ENCODE results near the gene CLCNKB.

CLCNKB gene

GRCh38 chr1:16005597-16005996 lies 38.0 kb upstream of the CLCNKB start:
- no peak for DNase-seq (ENCODE audit: low spot score)
- in situ Hi-C loops (cut with MboI; ENCODE audit: low pct_unique_long_range_greater_than_20kb, low sequenced_read_pairs, unreplicated experiment), result no loop called here
- no peak for TF ChIP-seq CTCF (IDR thresholded peaks at IDR 0.05; ENCODE audit: extremely low read depth, insufficient read depth, missing control alignments)

- no peak for TF ChIP-seq CTCF (IDR thresholded peaks at IDR 0.05; ENCODE audit: extremely low read depth, insufficient read depth, missing control alignments)
- in situ Hi-C loops (cut with MboI; ENCODE audit: low pct_unique_long_range_greater_than_20kb, low sequenced_read_pairs, unreplicated experiment), result no loop called here
- DNase-seq (ENCODE audit: low spot score), result no peak
Measured at GRCh38 chr1:16006010-16006409, 37.6 kb upstream of the CLCNKB start.

- peak; percentile 43 for TF ChIP-seq CTCF (IDR thresholded peaks at IDR 0.05; ENCODE audit: extremely low read depth, insufficient read depth, missing control alignments)
- in situ Hi-C loops (cut with MboI; ENCODE audit: low pct_unique_long_range_greater_than_20kb, low sequenced_read_pairs, unreplicated experiment), result no loop called here
- DNase-seq (ENCODE audit: low spot score), result peak; percentile 67
Measured at GRCh38 chr1:16006552-16007485, 36.8 kb upstream of the CLCNKB start.

GRCh38 chr1:16007671-16008341 lies 35.8 kb upstream of the CLCNKB start:
- in situ Hi-C loops (cut with MboI; ENCODE audit: low pct_unique_long_range_greater_than_20kb, low sequenced_read_pairs, unreplicated experiment), result no loop called here
- no peak for DNase-seq (ENCODE audit: low spot score)
- TF ChIP-seq CTCF (IDR thresholded peaks at IDR 0.05; ENCODE audit: extremely low read depth, insufficient read depth, missing control alignments), result no peak

GRCh38 chr1:16009030-16009460 lies 34.5 kb upstream of the CLCNKB start:
- in situ Hi-C loops (cut with MboI; ENCODE audit: low pct_unique_long_range_greater_than_20kb, low sequenced_read_pairs, unreplicated experiment), result no loop called here
- peak; percentile 77 for DNase-seq (ENCODE audit: low spot score)
- TF ChIP-seq CTCF (IDR thresholded peaks at IDR 0.05; ENCODE audit: extremely low read depth, insufficient read depth, missing control alignments), result peak; percentile 91

GRCh38 chr1:16009678-16010077 lies 33.9 kb upstream of the CLCNKB start:
- in situ Hi-C loops (cut with MboI; ENCODE audit: low pct_unique_long_range_greater_than_20kb, low sequenced_read_pairs, unreplicated experiment), result no loop called here
- TF ChIP-seq CTCF (IDR thresholded peaks at IDR 0.05; ENCODE audit: extremely low read depth, insufficient read depth, missing control alignments), result no peak
- no peak for DNase-seq (ENCODE audit: low spot score)

All from GM13977 (cell line).